Esophagus squamous epithelium (tissue), 5 donors: ENCODE data around the gene VPS37D. TPM values are rescaled to one million over a fixed set of nuclear protein-coding genes. Genes with fewer than 3 reads are reported as not detected.

Experiments used
- DNase-seq: peaks from one replicate; lab custom pipeline; 2025; lab: John Stamatoyannopoulos, UW
- H3K27ac ChIP-seq, 4 donors: fragments of 200-600 bp; sonication (generic); one replicate each; pipeline ENCODE4 v1.5.1; 2016 to 2019; ENCODE audit warnings: mild to moderate bottlenecking in 1 of 4
- H3K27me3 ChIP-seq, 4 donors: fragments of 200-600 bp; sonication (generic); 1 replicate in 3 of 4; 2 replicates in 1 of 4; pipeline versions ENCODE4 v1.5.1 to v1.6.0; 2017 to 2021; ENCODE audit warnings: antibody characterized with exemption in 1 of 4
- H3K36me3 ChIP-seq, 3 donors: fragments of 200-600 bp; sonication (generic); one replicate each; pipeline ENCODE4 v1.5.1; 2016 to 2019
- H3K4me1 ChIP-seq, 3 donors: fragments of 200-600 bp; sonication (generic); one replicate each; pipeline ENCODE4 v1.5.1; 2017 to 2019
- H3K4me3 ChIP-seq, 4 donors: fragments of 200-600 bp; sonication (generic); 1 replicate in 3 of 4; 2 replicates in 1 of 4; pipeline ENCODE4 v1.5.1; 2016 to 2019; ENCODE audit warnings: mild to moderate bottlenecking in 2 of 4, moderate library complexity in 1 of 4
- H3K9me3 ChIP-seq, 3 donors: fragments of 200-600 bp; sonication (generic); one replicate each; pipeline ENCODE4 v1.5.1; 2016 to 2019
- CTCF ChIP-seq, 6 experiments: fragments of 450-650 bp in 4 of 6; fragments of 200-600 bp in 2 of 6; sonication (generic) in 2 of 6; IDR thresholded peaks; one replicate each; pipeline ENCODE4 v1.5.1; 2016 to 2019; ENCODE audit warnings: antibody characterized with exemption in 6 of 6, mild to moderate bottlenecking in 4 of 6, moderate library complexity in 4 of 6
- POLR2A ChIP-seq, 4 donors: fragments of 450-650 bp; IDR thresholded peaks; one replicate each; pipeline ENCODE4 v1.6.1; 2017; ENCODE audit warnings: antibody characterized with exemption in 4 of 4, mild to moderate bottlenecking in 4 of 4, moderate library complexity in 3 of 4
- WGBS, 2 donors: methylation state at CpG; one replicate each; pipeline ENCODE4 v1.1.5; 2018; 5-methylcytosine and 5-hydroxymethylcytosine counted together
- intact Hi-C: fragments of 100-400 bp; cut with DNase I; formaldehyde crosslinking; loops from one replicate; pipeline ENCODE4 v1.15.0; 2022
- total RNA-seq, 4 donors: library from RNA; depleted of rRNA; stranded (reverse); fragments of >200 nt; gene quantifications; one replicate each; pipeline ENCODE4 v1.1.0, GENCODE V29; 2016
- donor health status: DM: yes; HTN: yes; CAD: no.

The VPS37D gene
- total RNA-seq, 4 donors from 2014 or later, result 0.97 to 1.3 TPM; not detected in 2

GRCh38 chr7:73626814-73627213 is 40.8 kb upstream of the VPS37D start:
- H3K27me3 ChIP-seq, result peaks cover 11 to 99% (median 26%) of the 10 kb centered on the region in 4 donors

GRCh38 chr7:73628504-73628903 is 39.1 kb upstream of the VPS37D start:
- peaks cover 7 to 15% (median 10%) of the 10 kb centered on the region in 3 donors for H3K4me1 ChIP-seq
- no peak for TF ChIP-seq POLR2A (IDR thresholded peaks at IDR 0.05)
- TF ChIP-seq CTCF (IDR thresholded peaks at IDR 0.05), result no peak
- 94 to 96% methylated on average over 3 of the region's 4 CpGs for WGBS, 2 donors
- H3K36me3 ChIP-seq, result no peaks in the 10 kb centered on the region
- no peak for DNase-seq
- peaks cover 5 to 99% (median 14%) of the 10 kb centered on the region in 4 donors for H3K27me3 ChIP-seq
- no peak overlapping the region for H3K4me3 ChIP-seq
- H3K9me3 ChIP-seq, result no peaks in the 10 kb centered on the region
- intact Hi-C loops, result no loop called here
- H3K27ac ChIP-seq, result no peak overlapping the region

More at GRCh38 chr7:73626814-73627213, 40.8 kb upstream of the VPS37D start:
- no peaks in the 10 kb centered on the region for H3K36me3 ChIP-seq
- no peak overlapping the region for H3K27ac ChIP-seq
- intact Hi-C loops, result no loop called here
- no peaks in the 10 kb centered on the region for H3K9me3 ChIP-seq
- peaks cover 11 to 27% (median 20%) of the 10 kb centered on the region in 3 donors for H3K4me1 ChIP-seq
- no peak for DNase-seq
- TF ChIP-seq POLR2A (IDR thresholded peaks at IDR 0.05) (no peak), CTCF (IDR thresholded peaks at IDR 0.05) (no peak)
- WGBS, 2 donors, result 7 to 22% methylated on average over 3 of the region's 3 CpGs
- H3K4me3 ChIP-seq, result no peak overlapping the region

GRCh38 chr7:73631558-73631957 is 36.1 kb upstream of the VPS37D start:
- Histone ChIP-seq H3K36me3 (no peaks in the 10 kb centered on the region), H3K4me1 (peaks cover 3 to 13% (median 3%) of the 10 kb centered on the region in 3 donors), H3K4me3 (no peak overlapping the region), H3K27me3 (peaks cover 0 to 90% (median 2%) of the 10 kb centered on the region in 4 donors), H3K9me3 (no peaks in the 10 kb centered on the region), H3K27ac (no peak overlapping the region)
- 14 to 18% methylated on average over 1 of the region's 1 CpG for WGBS, 2 donors
- intact Hi-C loops, result no loop called here
- no peak for DNase-seq
- TF ChIP-seq CTCF (IDR thresholded peaks at IDR 0.05) (no peak), POLR2A (IDR thresholded peaks at IDR 0.05) (no peak)

GRCh38 chr7:73633323-73633722 is 34.3 kb upstream of the VPS37D start:
- no peak for DNase-seq
- TF ChIP-seq CTCF (IDR thresholded peaks at IDR 0.05) (no peak), POLR2A (IDR thresholded peaks at IDR 0.05) (no peak)
- intact Hi-C loops, result no loop called here
- Histone ChIP-seq H3K9me3 (no peaks in the 10 kb centered on the region), H3K4me3 (no peak overlapping the region), H3K27me3 (peaks cover 0 to 72% (median 1%) of the 10 kb centered on the region in 4 donors), H3K4me1 (peaks cover 3 to 11% (median 3%) of the 10 kb centered on the region in 3 donors), H3K27ac (no peak overlapping the region), H3K36me3 (no peaks in the 10 kb centered on the region)
- 75 to 81% methylated on average over 4 to 7 of the region's 7 CpGs for WGBS, 2 donors

GRCh38 chr7:73633844-73634243 is 33.8 kb upstream of the VPS37D start:
- H3K36me3 ChIP-seq, result no peaks in the 10 kb centered on the region
- intact Hi-C loops, result no loop called here
- peaks cover 0 to 67% (median 0%) of the 10 kb centered on the region in 4 donors for H3K27me3 ChIP-seq
- 70 to 76% methylated on average over 7 of the region's 8 CpGs for WGBS, 2 donors
- no peak overlapping the region for H3K27ac ChIP-seq
- peaks cover 3 to 11% (median 3%) of the 10 kb centered on the region in 3 donors for H3K4me1 ChIP-seq
- no peak for DNase-seq
- TF ChIP-seq CTCF (IDR thresholded peaks at IDR 0.05) (no peak), POLR2A (IDR thresholded peaks at IDR 0.05) (no peak)
- H3K4me3 ChIP-seq, result no peak overlapping the region
- no peaks in the 10 kb centered on the region for H3K9me3 ChIP-seq
